HepG2 (cell line): ENCODE results near the gene WWC1. TPM values are rescaled to one million over a fixed set of nuclear protein-coding genes. Genes with fewer than 3 reads are reported as not detected.
A peak's percentile ranks its signal among the peaks of the same experiment; 100 is the strongest.

Source experiments
- CHD4 ChIP-seq: fragments of 200-600 bp; sonication (generic); IDR thresholded peaks from 2 replicates; pipeline ENCODE4 v1.7.0; 2017; ENCODE audit warnings: mild to moderate bottlenecking, low read length, borderline replicate concordance
- FOSL2 ChIP-seq: sonication (generic); formaldehyde crosslinking; IDR thresholded peaks from 2 replicates; pipeline ENCODE4 v1.4.0; 2020; ENCODE audit warnings: missing genetic modification reagents
- GPBP1L1 ChIP-seq: sonication (generic); formaldehyde crosslinking; IDR thresholded peaks from 2 replicates; pipeline ENCODE4 v1.5.0; 2020; ENCODE audit warnings: mild to moderate bottlenecking, missing genetic modification reagents
- HNF1A ChIP-seq, 2 experiments: sonication (generic) in 1 of 2; formaldehyde crosslinking in 1 of 2; IDR thresholded peaks; 2 replicates each; pipeline versions ENCODE4 v1.4.0 to v1.6.1; 2016 to 2020; ENCODE audit warnings: borderline replicate concordance in 1 of 2, low read depth in 1 of 2, mild to moderate bottlenecking in 1 of 2, missing genetic modification reagents in 1 of 2
- HNF4A ChIP-seq: sonication (generic); formaldehyde crosslinking; IDR thresholded peaks from 2 replicates; pipeline ENCODE4 v1.4.0; 2020; ENCODE audit warnings: missing genetic modification reagents
- HOMEZ ChIP-seq: IDR thresholded peaks from 2 replicates; pipeline ENCODE4 v1.6.1; 2016; ENCODE audit warnings: low read depth
- IKZF1 ChIP-seq: fragments of 450-650 bp; IDR thresholded peaks from 2 replicates; pipeline ENCODE4 v1.7.1; 2016
- KAT7 ChIP-seq: IDR thresholded peaks from 2 replicates; pipeline ENCODE4 v1.6.1; 2018; ENCODE audit warnings: borderline replicate concordance, missing compliant biosample characterization
- MED1 ChIP-seq: sonication (generic); formaldehyde crosslinking; IDR thresholded peaks from 2 replicates; pipeline ENCODE4 v1.4.0; 2020; ENCODE audit warnings: missing genetic modification reagents
- RORA ChIP-seq: sonication (generic); formaldehyde crosslinking; IDR thresholded peaks from 2 replicates; pipeline ENCODE4 v1.5.0; 2020; ENCODE audit warnings: mild to moderate bottlenecking, missing genetic modification reagents, moderate library complexity
- SMYD3 ChIP-seq: sonication (generic); formaldehyde crosslinking; IDR thresholded peaks from 2 replicates; pipeline ENCODE4 v1.8.1; 2023; ENCODE audit warnings: mild to moderate bottlenecking, missing genetic modification reagents
- TAF15 ChIP-seq: fragments of 200-400 bp; formaldehyde crosslinking; IDR thresholded peaks from one replicate; pipeline ENCODE4 v1.6.1; 2018; ENCODE audit warnings: mild to moderate bottlenecking, low read depth, low read length; ENCODE audit not compliant: poor library complexity, severe bottlenecking
- TFDP2 ChIP-seq: sonication (generic); formaldehyde crosslinking; IDR thresholded peaks from 2 replicates; pipeline ENCODE4 v1.4.0; 2020; ENCODE audit warnings: missing genetic modification reagents
- THYN1 ChIP-seq: sonication (generic); formaldehyde crosslinking; IDR thresholded peaks from 2 replicates; pipeline ENCODE4 v1.8.1; 2023; ENCODE audit warnings: low read depth, mild to moderate bottlenecking, moderate library complexity, missing genetic modification reagents, borderline replicate concordance
- ZBTB8A ChIP-seq: sonication (generic); formaldehyde crosslinking; IDR thresholded peaks from 2 replicates; pipeline ENCODE4 v1.4.0; 2020; ENCODE audit warnings: mild to moderate bottlenecking, low read depth, missing genetic modification reagents, borderline replicate concordance
- ZNF205 ChIP-seq: IDR thresholded peaks from 2 replicates; pipeline ENCODE4 v1.6.1; 2018; ENCODE audit warnings: missing biosample characterization, missing genetic modification reagents
- ZNF670 ChIP-seq: sonication (generic); formaldehyde crosslinking; IDR thresholded peaks from 2 replicates; pipeline ENCODE4 v1.8.0; 2022; ENCODE audit warnings: mild to moderate bottlenecking, missing genetic modification reagents, borderline replicate concordance
- ZNF768 ChIP-seq: sonication (generic); formaldehyde crosslinking; IDR thresholded peaks from 2 replicates; pipeline ENCODE4 v1.4.0; 2020; ENCODE audit warnings: missing genetic modification reagents
- ZNF792 ChIP-seq: IDR thresholded peaks from 2 replicates; pipeline ENCODE4 v1.6.1; 2016
- polyA plus RNA-seq, 8 experiments: library from polyadenylated mRNA; depleted of rRNA in 3 of 8; stranded (reverse) in 7 of 8; unstranded in 1 of 8; fragments of >200 nt; fragmentation: Illumina TruSeq in 4 of 8; extraction: Trizol in 4 of 8; gene quantifications; 2 replicates each; pipeline versions ENCODE4 v1.2.1 to v1.2.3, GENCODE V29; 2011 to 2016; ENCODE audit warnings: low read depth in 4 of 8, missing spikeins in 1 of 8, mixed read lengths in 1 of 8; ENCODE audit not compliant: insufficient read depth in 1 of 8
- total RNA-seq, 5 experiments: library from RNA; depleted of rRNA; stranded (reverse); fragments of >200 nt; fragmentation: Illumina TruSeq; extraction: Trizol; gene quantifications; 2 replicates each; pipeline ENCODE4 v1.2.3, GENCODE V29; 2016; ENCODE audit warnings: low read depth in 1 of 5

WWC1 gene
- total and polyA plus RNA-seq, 2 of the 13 experiments (the other 11 are each of a cell fraction or from before 2014, with no cell fraction given) = 8.3 to 17.9 TPM

GRCh38 chr5:168364750-168365550 is 73.5 kb downstream of the WWC1 start (continued):
- TF ChIP-seq TFDP2 (CRISPR knock-in tag) (peak; percentile 68), SMYD3 (CRISPR knock-in tag) (no peak), GPBP1L1 (CRISPR knock-in tag) (no peak), MED1 (CRISPR knock-in tag) (no peak), IKZF1 (no peak), HNF1A (IDR thresholded peaks at IDR 0.05; ENCODE audit: low read depth) (no peak), HNF1A (CRISPR knock-in tag; IDR thresholded peaks at IDR 0.05; ENCODE audit: borderline replicate concordance) (no peak), RORA (CRISPR knock-in tag) (no peak), ZNF768 (CRISPR knock-in tag) (no peak), ZNF205 (CRISPR knock-in tag) (no peak), FOSL2 (CRISPR knock-in tag) (0 out of 2 replicates have a peak, but pooled peaks have one; percentile 24), KAT7 (CRISPR knock-in tag) (no peak), TAF15 (no peak), ZNF670 (CRISPR knock-in tag) (no peak), HNF4A (peak; percentile 23; the same call in 1 of the 2 replicates), CHD4 (no peak), THYN1 (CRISPR knock-in tag) (no peak), HOMEZ (CRISPR knock-in tag) (no peak), ZNF792 (CRISPR knock-in tag) (no peak), ZBTB8A (CRISPR knock-in tag) (no peak)
